ENCODE measurements around the gene SUCLG1.

- no peak for TF ChIP-seq CTCF (conservative IDR thresholded peaks at IDR 0.05; ENCODE audit: low read depth, low read length)
- TF ChIP-seq, protein P1, sequence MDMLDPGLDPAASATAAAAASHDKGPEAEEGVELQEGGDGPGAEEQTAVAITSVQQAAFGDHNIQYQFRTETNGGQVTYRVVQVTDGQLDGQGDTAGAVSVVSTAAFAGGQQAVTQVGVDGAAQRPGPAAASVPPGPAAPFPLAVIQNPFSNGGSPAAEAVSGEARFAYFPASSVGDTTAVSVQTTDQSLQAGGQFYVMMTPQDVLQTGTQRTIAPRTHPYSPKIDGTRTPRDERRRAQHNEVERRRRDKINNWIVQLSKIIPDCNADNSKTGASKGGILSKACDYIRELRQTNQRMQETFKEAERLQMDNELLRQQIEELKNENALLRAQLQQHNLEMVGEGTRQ (IDR thresholded peaks at IDR 0.05; ENCODE audit: low read depth, low read length): no peak
- no peak for TF ChIP-seq RFX5 (IDR thresholded peaks at IDR 0.05; ENCODE audit: low read depth, low read length)
- TF ChIP-seq MAZ (IDR thresholded peaks at IDR 0.05; ENCODE audit: borderline replicate concordance, low read depth, low read length): no peak
- no peak for TF ChIP-seq RAD21 (IDR thresholded peaks at IDR 0.05; ENCODE audit: low read length)
- TF ChIP-seq POLR2A (IDR thresholded peaks at IDR 0.05; ENCODE audit: low read depth, low read length): no peak
- TF ChIP-seq CEBPB (IDR thresholded peaks at IDR 0.05; ENCODE audit: low read depth, low read length): no peak
Observed at GRCh38 chr2:84443477-84443876, 15.6 kb downstream of the SUCLG1 start.

All from IMR-90 (cell line).